Mesodermal cell (in vitro differentiated cells): Measurements from ENCODE around the gene ERFE.

Experiments used
- H3K27ac ChIP-seq: 2 replicates; pipeline ENCODE4 v1.7.0; 2013; ENCODE audit warnings: mild to moderate bottlenecking, low read depth, low read length, moderate library complexity; ENCODE audit not compliant: severe bottlenecking
- H3K36me3 ChIP-seq: 2 replicates; pipeline ENCODE4 v1.7.1; 2013; ENCODE audit warnings: mild to moderate bottlenecking, low read length, moderate library complexity; ENCODE audit not compliant: control insufficient read depth, insufficient read depth
- H3K4me1 ChIP-seq: one replicate; pipeline ENCODE4 v1.7.1; 2013; ENCODE audit warnings: mild to moderate bottlenecking, low read length; ENCODE audit not compliant: insufficient read depth, control insufficient read depth, poor library complexity, severe bottlenecking
- H3K4me3 ChIP-seq: 2 replicates; pipeline ENCODE4 v1.7.0; 2013; ENCODE audit warnings: low read length, control low read depth, mild to moderate bottlenecking; ENCODE audit not compliant: insufficient read depth, poor library complexity, severe bottlenecking; ENCODE audit errors: extremely low read depth
- H3K9me3 ChIP-seq: 2 replicates; pipeline ENCODE4 v1.7.1; 2013; ENCODE audit warnings: mild to moderate bottlenecking, low read length, moderate library complexity; ENCODE audit not compliant: control insufficient read depth
- WGBS, 2 experiments: methylation state at CpG; one replicate each; pipeline ENCODE4 v1.1.5; 2013; ENCODE audit warnings: missing lambda C conversion rate in 2 of 2; ENCODE audit not compliant: insufficient coverage in 2 of 2; 5-methylcytosine and 5-hydroxymethylcytosine counted together

The ERFE gene

DNA sequence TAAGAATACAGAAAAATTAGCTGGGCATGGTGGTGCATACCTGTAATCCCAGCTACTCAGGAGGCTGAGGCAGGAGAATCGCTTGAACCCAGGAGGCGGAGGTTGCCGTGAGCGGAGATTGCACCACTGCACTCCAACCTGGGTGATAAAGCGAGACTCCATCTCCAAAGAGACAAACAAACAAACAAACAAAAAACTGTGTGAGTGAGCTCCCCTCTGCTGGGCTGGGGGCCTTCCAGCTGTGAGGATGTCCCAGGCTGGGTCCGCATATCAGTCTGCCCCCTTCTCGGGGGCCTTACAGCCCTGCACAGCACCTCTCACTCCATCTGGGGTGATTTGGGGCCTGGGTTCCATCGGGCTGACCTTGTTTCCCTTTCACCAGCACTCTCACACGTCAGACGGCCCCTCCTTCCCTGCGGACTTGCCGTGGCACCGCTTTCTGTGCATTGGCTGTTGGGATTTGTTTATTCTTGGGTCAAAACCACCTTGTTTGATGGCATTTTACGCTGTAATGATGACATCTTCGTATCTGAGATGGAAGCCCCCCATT is 23.1 kb upstream of the ERFE start:
- no peak overlapping the region for H3K4me3 ChIP-seq
- H3K27ac ChIP-seq = no peak overlapping the region
- H3K36me3 ChIP-seq = no peaks in the 10 kb centered on the region
- 90 to 94% methylated on average over 9 to 12 of the region's 15 CpGs for WGBS, 2 experiments
- H3K4me1 ChIP-seq = peaks cover 11% of the 10 kb centered on the region
- H3K9me3 ChIP-seq = no peaks in the 10 kb centered on the region

DNA sequence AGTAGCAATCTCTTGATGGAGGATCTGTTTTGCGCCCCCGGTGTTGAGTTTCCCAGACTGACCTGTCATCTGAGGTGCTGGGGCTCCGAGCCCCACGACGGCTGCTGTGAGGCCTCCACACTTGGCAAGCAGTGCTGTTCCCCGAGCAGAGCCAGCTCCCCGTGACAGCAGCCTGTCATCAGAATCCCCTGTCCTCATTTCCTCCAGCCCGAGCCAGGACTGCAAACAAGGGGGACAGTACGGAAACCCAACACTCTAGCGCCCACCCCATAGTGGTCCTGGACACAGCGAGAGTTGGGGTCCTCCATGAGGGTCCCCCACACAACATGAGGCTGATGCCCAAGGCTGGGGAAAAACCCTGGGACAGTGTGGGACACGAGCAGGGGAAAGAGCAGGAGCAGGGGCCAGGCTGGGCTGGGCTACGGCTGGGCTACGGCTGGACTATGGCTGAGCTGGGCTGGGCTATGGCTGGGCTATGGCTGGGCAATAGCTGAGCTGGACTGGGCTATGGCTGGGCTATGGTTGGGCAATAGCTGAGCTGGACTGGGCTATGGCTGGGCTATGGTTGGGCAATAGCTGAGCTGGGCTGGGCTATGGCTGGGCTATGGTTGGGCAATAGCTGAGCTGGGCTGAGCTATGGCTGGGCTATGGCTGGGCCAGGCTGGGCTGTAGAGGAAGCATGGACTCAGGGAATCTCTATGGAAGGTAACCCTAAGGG is 21.8 kb upstream of the ERFE start:
- Histone ChIP-seq H3K27ac (no peak overlapping the region), H3K4me3 (no peak overlapping the region), H3K9me3 (no peaks in the 10 kb centered on the region), H3K4me1 (peaks cover 19% of the 10 kb centered on the region), H3K36me3 (no peaks in the 10 kb centered on the region)
- WGBS, 2 experiments = 89 to 95% methylated on average over 10 to 12 of the region's 14 CpGs

GRCh38 chr2:238137885-238138284 is 20.9 kb upstream of the ERFE start:
- Histone ChIP-seq H3K4me1 (peaks cover 25% of the 10 kb centered on the region), H3K36me3 (no peaks in the 10 kb centered on the region), H3K9me3 (no peaks in the 10 kb centered on the region), H3K27ac (no peak overlapping the region), H3K4me3 (no peak overlapping the region)
- 97% methylated on average over 13 of the region's 13 CpGs for WGBS, 2 experiments

GRCh38 chr2:238138331-238139195 is 20.2 kb upstream of the ERFE start, which contains the start of gene KLHL30:
Gene KLHL30, plus strand, starts transcription at chr2:238138668. Its CDS starts 2,087 bp downstream, at chr2:238140755.
- Histone ChIP-seq H3K4me3 (peak within 1 kb of the TSS; percentile 8), H3K9me3 (no peaks in the 10 kb centered on the region), H3K27ac (peak within 1 kb of the TSS; percentile 36), H3K36me3 (no peaks in the 10 kb centered on the region), H3K4me1 (peaks cover 29% of the 10 kb centered on the region)
- WGBS, 2 experiments = 71 to 81% methylated on average over 16 to 17 of the region's 22 CpGs

GRCh38 chr2:238139196-238140039 is 19.4 kb upstream of the ERFE start:
- H3K36me3 ChIP-seq = no peaks in the 10 kb centered on the region
- H3K4me1 ChIP-seq = peaks cover 35% of the 10 kb centered on the region
- H3K4me3 ChIP-seq = peak overlapping the region; percentile 8
- H3K9me3 ChIP-seq = no peaks in the 10 kb centered on the region
- 82 to 90% methylated on average over 29 to 45 of the region's 56 CpGs for WGBS, 2 experiments
- H3K27ac ChIP-seq = no peak overlapping the region

- H3K36me3 ChIP-seq = no peaks in the 10 kb centered on the region
- H3K4me1 ChIP-seq = peaks cover 35% of the 10 kb centered on the region
- H3K27ac ChIP-seq = no peak overlapping the region
- 85 to 100% methylated on average over 6 to 7 of the region's 7 CpGs for WGBS, 2 experiments
- H3K4me3 ChIP-seq = no peak overlapping the region
- no peaks in the 10 kb centered on the region for H3K9me3 ChIP-seq
These were observed 18.7 kb upstream of the ERFE start for GRCh38 chr2:238140040-238140439.

- no peak overlapping the region for H3K27ac ChIP-seq
- WGBS, 2 experiments = 93 to 94% methylated on average over 59 to 60 of the region's 60 CpGs
- H3K9me3 ChIP-seq = no peaks in the 10 kb centered on the region
- H3K36me3 ChIP-seq = no peaks in the 10 kb centered on the region
- peaks cover 35% of the 10 kb centered on the region for H3K4me1 ChIP-seq
- H3K4me3 ChIP-seq = no peak overlapping the region
These were observed 17.8 kb upstream of the ERFE start for GRCh38 chr2:238140721-238141540.

DNA sequence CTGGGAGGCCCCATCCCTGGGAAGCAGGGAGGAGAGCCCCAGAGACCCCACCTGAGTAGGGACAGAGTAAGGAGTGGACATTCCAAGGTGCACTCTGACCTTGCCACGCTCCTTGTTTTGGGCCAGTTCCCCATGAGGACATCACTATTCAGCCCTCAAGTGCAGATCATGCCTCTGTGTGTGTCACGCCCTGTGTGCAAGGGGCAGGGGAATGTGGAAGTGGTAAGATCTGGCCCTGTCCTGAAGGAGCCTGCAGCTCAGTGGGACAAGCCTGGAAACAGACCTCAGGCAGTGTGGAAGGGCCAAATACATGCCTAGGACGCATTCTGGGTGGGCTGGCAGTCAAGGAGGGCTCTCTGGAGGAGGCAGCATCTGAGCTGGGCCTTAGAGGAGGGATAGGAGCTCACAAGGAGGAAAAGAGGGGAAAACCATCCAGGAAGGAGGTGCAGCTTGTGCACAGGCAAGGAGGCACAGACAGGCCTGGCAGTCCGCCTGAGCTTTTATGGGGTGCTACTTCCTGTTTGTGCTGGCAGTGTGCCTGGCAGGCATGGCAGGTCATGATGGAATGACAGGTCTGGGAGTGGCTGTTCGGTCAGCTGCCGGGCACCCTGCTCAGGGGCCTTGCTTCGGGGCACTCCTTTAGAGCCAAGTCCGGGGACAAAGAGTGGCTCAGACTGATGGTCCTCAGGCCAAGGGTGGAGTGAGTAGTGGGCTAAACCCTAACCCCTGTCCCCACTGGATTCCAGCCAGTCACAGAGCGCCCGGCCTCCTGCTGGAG is 17.0 kb upstream of the ERFE start:
- H3K36me3 ChIP-seq = no peaks in the 10 kb centered on the region
- no peak overlapping the region for H3K27ac ChIP-seq
- peaks cover 35% of the 10 kb centered on the region for H3K4me1 ChIP-seq
- H3K4me3 ChIP-seq = no peak overlapping the region
- 90 to 95% methylated on average over 7 to 10 of the region's 10 CpGs for WGBS, 2 experiments
- no peaks in the 10 kb centered on the region for H3K9me3 ChIP-seq

GRCh38 chr2:238142382-238143205 is 16.2 kb upstream of the ERFE start:
- Histone ChIP-seq H3K27ac (no peak overlapping the region), H3K36me3 (no peaks in the 10 kb centered on the region), H3K9me3 (no peaks in the 10 kb centered on the region), H3K4me1 (peaks cover 35% of the 10 kb centered on the region), H3K4me3 (no peak overlapping the region)
- 87 to 91% methylated on average over 17 to 28 of the region's 30 CpGs for WGBS, 2 experiments
